B cell (primary cell): ENCODE measurements around the gene TEX35.

Experiments used
- EZH2 ChIP-seq: IDR thresholded peaks from 2 replicates; pipeline ENCODE4 v1.6.1; 2012; ENCODE audit warnings: borderline replicate concordance, low read depth, mild to moderate bottlenecking, moderate library complexity, low read length; ENCODE audit not compliant: insufficient read depth, poor library complexity, severe bottlenecking
- TF ChIP-seq, protein P1 (sequence below): fragments of 200-600 bp; IDR thresholded peaks from one replicate; pipeline ENCODE4 v1.8.0; 2022; ENCODE audit warnings: antibody characterized with exemption, mild to moderate bottlenecking

DNA sequence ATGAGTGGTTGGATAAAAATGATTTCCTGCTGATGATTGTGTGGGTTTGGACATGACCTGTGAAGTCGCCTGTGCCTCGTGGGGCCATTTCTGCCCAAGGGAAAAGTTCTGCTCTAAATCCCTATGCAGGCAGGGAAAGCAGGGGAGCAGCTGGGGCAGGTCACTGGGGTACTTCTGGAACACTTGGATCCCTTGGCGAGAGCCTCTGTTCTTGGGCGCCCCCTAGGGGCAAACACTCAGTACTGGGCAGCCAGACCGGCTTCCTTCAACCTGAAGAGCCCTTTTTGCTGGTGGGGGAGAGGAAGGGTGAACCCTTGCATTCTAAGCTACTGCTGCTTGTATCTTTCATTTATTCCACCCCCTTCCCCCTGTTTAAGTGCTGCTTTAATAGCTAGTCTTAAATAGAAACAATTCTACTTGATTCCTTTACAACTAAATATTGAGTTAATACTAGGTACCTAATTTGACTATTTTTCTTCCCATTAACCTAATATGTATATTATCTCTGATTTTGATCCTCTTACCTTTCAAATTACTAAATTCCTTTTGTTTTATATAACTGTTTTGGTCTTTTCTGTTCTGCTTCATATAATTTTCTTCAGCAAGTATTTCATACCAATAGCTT, 11.1 kb upstream of the TEX35 start:
- TF ChIP-seq, protein P1, sequence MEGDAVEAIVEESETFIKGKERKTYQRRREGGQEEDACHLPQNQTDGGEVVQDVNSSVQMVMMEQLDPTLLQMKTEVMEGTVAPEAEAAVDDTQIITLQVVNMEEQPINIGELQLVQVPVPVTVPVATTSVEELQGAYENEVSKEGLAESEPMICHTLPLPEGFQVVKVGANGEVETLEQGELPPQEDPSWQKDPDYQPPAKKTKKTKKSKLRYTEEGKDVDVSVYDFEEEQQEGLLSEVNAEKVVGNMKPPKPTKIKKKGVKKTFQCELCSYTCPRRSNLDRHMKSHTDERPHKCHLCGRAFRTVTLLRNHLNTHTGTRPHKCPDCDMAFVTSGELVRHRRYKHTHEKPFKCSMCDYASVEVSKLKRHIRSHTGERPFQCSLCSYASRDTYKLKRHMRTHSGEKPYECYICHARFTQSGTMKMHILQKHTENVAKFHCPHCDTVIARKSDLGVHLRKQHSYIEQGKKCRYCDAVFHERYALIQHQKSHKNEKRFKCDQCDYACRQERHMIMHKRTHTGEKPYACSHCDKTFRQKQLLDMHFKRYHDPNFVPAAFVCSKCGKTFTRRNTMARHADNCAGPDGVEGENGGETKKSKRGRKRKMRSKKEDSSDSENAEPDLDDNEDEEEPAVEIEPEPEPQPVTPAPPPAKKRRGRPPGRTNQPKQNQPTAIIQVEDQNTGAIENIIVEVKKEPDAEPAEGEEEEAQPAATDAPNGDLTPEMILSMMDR: peak; percentile 77
- TF ChIP-seq EZH2: no peak
